Brain pericyte (primary cell): Measurements from ENCODE around the gene SLIT3.
A peak's percentile ranks its signal among the peaks of the same experiment; 100 is the strongest.

ENCODE experiments used
- DNase-seq: peaks from one replicate; pipeline ENCODE4 v3.0.0-alpha.2; 2012; ENCODE audit warnings: low read depth, low spot score

Gene SLIT3

GRCh38 chr5:168707716-168708695 lies 592.9 kb downstream of the SLIT3 start:
- no peak for DNase-seq

GRCh38 chr5:168706655-168707069 lies 594.3 kb downstream of the SLIT3 start:
- no peak for DNase-seq

DNA sequence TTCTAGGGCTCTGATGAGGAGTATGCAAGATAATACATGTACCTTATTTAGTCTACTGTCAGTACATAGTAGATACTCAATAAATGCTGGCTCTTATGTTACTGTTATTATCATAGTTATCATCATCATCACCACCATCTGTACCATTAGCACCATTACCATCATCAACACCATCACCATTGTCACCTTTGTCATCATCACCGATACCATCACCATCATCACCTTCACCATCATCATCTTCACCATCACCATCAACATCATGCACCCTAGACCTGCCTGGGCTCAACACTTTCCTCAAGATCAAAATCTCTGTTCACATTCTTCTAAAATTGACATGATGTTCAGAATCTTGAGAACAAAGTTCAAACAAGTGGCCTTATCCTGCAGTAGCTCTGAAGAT lies 595.6 kb downstream of the SLIT3 start:
- DNase-seq = no peak

DNA sequence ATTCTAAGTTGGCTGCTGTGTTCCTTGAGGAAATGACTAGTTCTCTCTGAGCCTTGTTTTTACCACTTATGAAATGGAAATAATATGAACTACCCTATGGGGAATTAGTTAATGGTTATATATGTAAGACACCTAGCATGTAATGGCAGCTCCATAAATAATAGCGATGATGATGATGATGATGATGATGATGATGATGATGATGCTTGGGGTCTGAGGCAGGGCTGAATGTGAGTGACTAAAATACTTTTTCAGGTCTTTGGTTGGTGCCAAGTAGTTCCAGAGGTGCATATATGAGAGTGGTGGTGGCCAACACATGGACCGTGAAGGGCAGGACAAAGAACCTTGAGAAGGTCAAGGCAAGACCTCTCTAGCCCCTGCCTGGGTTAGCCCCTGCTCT lies 598.4 kb downstream of the SLIT3 start:
- no peak for DNase-seq

DNA sequence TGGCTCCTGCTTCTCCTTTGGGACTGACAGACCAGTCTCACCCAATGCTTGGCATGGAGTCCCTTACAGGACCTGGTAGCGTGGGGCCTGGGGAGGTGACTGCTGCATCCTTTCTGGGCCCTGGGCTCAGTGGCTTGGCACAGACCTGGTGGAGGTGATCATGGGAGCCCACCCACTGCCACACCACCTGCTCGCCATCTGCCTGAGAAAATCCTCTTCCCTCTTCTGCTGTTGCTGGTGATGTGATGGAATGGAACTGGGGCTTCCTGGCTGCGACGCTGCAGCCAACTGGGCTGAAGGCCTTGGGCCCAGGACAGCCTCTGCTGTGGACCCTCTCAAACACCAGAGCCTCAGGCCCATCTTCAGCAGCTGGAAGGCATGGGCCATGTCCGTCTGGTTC lies 599.3 kb downstream of the SLIT3 start:
- no peak for DNase-seq

- no peak for DNase-seq
Observed at GRCh38 chr5:168699002-168699401, 601.9 kb downstream of the SLIT3 start.

- DNase-seq = no peak
Observed at GRCh38 chr5:168697034-168697720, 603.8 kb downstream of the SLIT3 start.

GRCh38 chr5:168696611-168697010 lies 604.3 kb downstream of the SLIT3 start:
- DNase-seq = no peak

DNA sequence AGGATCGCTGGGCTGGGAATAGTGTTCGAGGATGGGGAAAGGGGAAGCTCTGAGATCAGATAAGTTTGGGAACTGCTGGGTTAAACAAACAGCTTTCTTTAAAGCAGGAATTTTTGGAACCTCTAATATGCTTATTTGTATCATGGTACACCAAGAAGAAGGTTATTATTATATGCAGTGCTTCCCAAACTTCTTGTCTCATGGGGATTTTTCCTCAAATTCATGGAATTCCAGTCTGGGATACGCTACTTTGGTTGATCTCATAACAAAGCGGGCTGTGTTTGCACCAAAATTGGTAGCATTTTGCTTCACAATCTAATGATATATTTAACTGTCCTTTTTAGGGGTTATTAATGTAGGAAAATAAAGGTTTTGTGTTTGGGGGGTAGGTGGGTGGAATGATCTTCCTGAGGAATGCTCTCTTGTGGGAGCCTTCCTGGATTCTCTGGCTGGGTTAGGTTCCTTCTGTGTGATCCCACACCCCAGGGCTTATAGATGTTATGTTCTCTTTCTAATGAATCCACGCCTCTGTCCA lies 605.6 kb downstream of the SLIT3 start:
- no peak for DNase-seq

DNA sequence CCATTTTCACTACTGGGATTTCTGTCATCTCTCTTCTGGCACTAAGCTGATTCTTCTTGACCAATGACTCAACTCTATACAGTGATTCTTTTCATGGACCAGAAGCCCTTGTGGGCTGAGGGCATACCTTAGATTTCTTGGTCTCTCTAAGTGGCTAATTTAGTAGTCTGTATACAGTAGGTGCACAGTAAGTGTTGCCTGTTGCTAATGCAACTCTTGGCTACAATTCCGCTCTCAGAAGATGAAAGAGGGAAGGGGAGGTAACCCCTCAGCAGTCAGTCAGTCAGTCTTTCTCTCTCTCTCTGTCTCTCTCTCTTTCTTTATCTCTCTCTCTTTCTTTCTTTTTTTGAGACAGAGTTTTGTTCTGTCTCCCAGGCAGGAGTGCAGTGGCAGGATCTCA lies 606.6 kb downstream of the SLIT3 start:
- no peak for DNase-seq

DNA sequence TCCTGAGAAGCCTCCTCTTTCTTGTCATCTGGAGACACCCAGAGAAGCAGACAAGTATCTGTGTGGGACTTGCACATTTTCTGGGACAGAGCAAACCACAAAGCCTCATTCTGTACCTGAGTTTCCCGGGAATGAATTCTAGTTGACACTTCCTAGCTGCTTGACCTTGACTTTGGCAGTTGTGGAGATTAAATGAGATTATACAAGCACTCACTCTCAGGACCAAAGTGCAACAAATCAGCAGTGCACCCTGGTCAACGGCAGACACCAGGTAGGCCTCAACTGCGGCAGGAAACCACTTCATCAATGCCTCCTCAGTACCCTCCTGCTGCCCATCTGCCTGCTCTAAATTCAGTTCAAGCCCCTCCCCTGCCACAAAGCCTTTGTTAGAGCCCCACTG lies 607.1 kb downstream of the SLIT3 start:
- DNase-seq = no peak

DNA sequence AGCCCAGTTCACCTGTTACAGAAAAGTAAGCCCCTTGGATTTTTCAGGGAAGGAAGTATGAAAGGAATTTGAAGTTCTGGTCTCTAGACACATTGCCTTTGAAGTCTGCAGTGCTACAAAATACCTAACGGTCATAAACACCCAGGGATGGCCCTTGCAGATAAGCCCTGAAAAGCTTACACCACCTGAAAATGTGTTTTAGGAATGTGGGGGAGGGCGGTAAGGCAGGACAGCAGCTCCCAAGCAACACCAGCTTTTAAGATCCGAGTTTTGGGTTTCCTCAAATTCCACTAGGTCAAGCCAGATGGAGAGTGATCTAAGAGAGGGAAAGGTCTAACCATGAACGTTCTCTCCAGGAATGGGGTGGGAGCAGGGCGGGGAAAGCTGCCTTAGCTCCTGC lies 607.6 kb downstream of the SLIT3 start:
- DNase-seq = no peak

DNA sequence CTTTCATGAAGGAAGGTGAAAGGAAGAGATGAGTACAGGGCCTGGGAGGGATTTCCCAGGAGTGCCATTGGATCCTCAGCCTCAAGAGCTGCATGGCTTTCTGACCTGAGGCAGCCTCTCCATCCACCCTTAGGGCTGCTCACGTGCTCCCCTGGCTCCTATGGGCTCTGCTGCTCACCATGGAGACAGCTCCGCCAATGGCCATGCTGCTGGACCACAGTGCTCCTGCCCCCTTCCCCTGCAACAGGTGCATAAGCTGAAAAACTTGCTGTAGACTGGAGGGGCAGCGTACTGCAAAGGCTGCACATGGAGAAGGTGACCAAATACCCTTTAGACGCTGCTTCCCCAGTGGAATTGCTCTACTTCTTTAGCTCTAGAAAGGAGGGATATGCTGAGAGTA lies 609.0 kb downstream of the SLIT3 start:
- no peak for DNase-seq

DNA sequence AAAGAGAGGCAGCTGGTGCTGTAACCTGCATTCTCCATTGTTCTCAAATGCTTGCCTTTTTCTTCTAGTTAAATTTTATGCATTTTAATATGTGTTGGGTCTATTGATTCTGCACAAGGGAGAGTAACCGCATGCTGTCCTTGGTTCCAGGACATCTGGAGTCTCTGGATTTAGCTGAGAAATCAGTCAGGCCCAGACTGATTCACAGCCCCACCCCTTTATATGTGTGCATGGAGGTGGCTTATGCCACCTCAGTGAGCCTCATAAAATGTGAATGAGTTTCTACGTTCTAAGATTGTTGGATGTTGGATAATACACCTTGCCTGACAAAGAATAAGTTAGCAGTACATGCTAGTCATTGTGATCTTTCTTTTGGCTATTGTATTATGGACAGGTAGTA lies 611.7 kb downstream of the SLIT3 start:
- no peak for DNase-seq

DNA sequence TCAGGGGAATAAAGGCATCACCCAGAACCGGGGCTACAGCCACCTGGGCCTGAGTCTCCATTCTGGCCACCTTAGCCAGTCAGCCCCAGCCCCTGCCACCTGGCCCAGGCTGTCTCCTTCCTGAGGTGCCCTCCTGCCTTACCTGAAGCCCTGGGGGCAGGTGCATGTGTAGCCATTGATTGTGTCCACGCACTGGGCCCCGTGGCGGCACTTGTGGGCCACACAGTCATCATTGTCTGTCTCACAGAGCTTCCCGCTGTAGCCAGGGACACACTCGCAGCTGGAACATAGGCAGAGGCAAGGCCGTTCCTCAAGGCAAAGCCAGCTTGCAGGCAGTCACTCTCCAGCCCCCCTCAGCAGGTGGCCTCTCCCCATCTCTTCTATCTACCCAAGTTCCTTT lies 614.1 kb downstream of the SLIT3 start:
- no peak for DNase-seq

DNA sequence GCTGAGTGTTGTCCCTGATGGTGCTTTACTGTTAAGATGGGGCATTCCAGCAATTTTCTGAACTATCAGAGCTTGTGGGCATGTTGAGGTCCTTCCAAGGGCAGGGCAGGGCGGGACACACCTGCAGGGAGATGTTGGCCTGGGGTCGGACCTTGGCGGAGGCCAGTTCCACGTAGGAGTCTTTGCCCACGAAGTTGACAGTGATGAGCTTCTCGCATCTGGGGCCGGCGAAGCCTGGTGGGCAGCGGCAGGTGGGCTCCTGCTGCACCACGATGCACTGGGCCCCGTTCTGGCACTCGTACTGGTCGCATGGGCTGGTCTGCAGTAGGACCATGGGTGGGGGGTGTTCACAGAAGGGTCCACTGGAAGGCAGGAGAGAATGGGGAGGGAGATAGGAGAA lies 615.4 kb downstream of the SLIT3 start:
- no peak for DNase-seq

DNA sequence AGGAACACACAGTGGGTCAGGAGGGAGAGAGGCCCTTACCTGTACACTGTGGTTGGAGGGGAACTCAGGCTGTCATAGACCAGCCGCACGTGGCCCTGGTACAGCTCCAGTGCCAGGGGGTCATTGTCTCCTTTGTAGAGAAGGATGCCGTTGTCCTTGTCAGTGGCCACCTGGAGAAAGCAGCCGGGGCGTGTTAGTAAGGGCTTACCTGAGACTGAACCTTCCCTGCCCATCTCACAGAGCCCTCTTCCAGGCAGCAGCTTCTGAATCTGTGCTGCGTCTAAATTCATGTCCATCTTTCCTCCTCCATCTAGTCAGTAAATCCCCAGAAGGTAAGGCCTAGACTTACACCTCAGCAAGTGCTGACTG lies 617.0 kb downstream of the SLIT3 start:
- DNase-seq = no peak

DNA sequence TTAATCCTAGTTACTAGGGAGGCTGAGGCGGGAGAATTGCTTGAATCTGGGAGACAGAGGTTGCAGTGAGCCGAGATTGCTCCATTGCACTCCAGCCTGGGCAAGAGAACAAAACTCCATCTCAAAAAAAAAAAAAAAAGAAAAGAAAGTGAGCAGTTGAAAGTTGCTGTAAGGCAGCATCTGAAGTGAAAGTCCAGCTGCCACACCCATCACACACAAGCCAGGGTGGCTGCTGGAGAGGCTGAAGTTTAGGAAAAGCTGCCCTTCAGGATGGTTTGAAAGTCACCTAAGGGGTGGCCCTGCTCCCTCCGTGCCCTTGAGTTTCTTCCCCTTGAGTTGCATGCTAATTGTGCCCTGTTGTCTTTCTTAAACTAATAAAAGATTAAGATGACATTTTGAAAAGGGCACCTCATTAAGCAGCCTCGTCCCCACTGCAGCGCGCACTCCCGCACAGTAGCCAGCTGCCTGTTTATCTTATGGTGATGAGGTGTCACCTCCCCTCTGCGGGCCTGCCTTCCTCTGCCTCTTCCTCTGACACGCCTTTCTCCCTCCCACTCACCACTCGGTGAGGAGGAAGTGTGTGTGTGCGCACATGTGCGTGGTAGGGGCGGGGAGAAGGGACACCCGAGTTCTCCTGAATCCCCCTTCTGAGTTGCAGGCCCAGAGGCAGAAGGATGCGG lies 617.6 kb downstream of the SLIT3 start:
- DNase-seq = no peak

- no peak for DNase-seq
Observed at GRCh38 chr5:168681556-168682183, 619.3 kb downstream of the SLIT3 start.

DNA sequence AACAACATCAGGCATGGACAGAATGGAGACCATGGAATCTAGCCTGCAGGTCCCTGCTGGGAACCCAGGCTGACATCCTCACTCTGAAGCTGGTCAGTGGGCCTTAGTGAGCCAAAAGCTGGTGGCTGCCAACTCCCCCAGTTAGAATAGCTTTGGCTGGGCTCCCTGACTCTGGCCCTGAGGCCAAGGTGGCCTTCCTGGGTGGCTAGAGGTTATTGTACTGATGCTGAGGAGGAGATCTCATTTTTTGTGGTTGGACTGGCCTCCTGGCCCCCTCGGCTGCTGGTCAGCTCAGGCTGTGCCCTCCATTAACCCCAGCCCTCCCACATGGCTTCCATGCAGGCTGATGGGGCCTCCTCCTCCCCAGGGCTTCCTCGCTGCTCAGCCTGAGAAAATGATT lies 620.5 kb downstream of the SLIT3 start:
- DNase-seq = no peak

GRCh38 chr5:168679515-168679920 lies 621.4 kb downstream of the SLIT3 start:
- peak; percentile 50 for DNase-seq

DNA sequence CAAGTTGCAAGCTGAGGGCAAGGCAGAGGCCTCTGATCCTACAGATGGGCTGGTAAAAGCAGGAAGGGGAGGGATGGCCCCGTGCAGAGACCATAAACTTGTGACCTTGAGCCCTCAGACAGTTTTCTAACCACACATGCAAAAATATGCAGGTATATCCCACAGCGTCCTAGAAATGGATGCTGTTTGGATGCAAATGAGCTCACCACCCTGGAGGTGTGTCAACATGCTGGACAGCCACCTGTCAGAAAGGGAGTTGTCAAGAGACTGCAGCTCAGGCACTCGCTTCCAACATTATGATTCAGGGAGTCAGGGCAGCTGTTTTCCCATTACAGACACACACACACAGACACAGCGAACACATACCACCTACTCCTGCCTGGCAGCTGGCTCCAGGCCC lies 624.4 kb downstream of the SLIT3 start:
- DNase-seq = no peak
